ENCODE results near the gene TLE5. TPM values are rescaled to one million over a fixed set of nuclear protein-coding genes. Genes with fewer than 3 reads are reported as not detected.

The TLE5 gene
- total and polyA plus RNA-seq, 9 of the 15 experiments (the other 6 are each of a cell fraction or from before 2014, with no cell fraction given) = 2.0 to 347 (median 235) TPM

- TF ChIP-seq, protein P1, sequence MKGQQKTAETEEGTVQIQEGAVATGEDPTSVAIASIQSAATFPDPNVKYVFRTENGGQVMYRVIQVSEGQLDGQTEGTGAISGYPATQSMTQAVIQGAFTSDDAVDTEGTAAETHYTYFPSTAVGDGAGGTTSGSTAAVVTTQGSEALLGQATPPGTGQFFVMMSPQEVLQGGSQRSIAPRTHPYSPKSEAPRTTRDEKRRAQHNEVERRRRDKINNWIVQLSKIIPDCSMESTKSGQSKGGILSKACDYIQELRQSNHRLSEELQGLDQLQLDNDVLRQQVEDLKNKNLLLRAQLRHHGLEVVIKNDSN (CRISPR knock-in tag; IDR thresholded peaks at IDR 0.05) = peak; percentile 76
- peak in 1 of 2 experiments; percentile 37; a peak in 1 of 4 replicates for TF ChIP-seq ARNT (IDR thresholded peaks at IDR 0.05)
- TF ChIP-seq, protein P2, sequence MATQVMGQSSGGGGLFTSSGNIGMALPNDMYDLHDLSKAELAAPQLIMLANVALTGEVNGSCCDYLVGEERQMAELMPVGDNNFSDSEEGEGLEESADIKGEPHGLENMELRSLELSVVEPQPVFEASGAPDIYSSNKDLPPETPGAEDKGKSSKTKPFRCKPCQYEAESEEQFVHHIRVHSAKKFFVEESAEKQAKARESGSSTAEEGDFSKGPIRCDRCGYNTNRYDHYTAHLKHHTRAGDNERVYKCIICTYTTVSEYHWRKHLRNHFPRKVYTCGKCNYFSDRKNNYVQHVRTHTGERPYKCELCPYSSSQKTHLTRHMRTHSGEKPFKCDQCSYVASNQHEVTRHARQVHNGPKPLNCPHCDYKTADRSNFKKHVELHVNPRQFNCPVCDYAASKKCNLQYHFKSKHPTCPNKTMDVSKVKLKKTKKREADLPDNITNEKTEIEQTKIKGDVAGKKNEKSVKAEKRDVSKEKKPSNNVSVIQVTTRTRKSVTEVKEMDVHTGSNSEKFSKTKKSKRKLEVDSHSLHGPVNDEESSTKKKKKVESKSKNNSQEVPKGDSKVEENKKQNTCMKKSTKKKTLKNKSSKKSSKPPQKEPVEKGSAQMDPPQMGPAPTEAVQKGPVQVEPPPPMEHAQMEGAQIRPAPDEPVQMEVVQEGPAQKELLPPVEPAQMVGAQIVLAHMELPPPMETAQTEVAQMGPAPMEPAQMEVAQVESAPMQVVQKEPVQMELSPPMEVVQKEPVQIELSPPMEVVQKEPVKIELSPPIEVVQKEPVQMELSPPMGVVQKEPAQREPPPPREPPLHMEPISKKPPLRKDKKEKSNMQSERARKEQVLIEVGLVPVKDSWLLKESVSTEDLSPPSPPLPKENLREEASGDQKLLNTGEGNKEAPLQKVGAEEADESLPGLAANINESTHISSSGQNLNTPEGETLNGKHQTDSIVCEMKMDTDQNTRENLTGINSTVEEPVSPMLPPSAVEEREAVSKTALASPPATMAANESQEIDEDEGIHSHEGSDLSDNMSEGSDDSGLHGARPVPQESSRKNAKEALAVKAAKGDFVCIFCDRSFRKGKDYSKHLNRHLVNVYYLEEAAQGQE (IDR thresholded peaks at IDR 0.05; ENCODE audit: borderline replicate concordance) = peak; percentile 46
- TF ChIP-seq, protein P2 (CRISPR knock-in tag; IDR thresholded peaks at IDR 0.05; ENCODE audit: low read depth) = no peak
- TF ChIP-seq, protein P3, sequence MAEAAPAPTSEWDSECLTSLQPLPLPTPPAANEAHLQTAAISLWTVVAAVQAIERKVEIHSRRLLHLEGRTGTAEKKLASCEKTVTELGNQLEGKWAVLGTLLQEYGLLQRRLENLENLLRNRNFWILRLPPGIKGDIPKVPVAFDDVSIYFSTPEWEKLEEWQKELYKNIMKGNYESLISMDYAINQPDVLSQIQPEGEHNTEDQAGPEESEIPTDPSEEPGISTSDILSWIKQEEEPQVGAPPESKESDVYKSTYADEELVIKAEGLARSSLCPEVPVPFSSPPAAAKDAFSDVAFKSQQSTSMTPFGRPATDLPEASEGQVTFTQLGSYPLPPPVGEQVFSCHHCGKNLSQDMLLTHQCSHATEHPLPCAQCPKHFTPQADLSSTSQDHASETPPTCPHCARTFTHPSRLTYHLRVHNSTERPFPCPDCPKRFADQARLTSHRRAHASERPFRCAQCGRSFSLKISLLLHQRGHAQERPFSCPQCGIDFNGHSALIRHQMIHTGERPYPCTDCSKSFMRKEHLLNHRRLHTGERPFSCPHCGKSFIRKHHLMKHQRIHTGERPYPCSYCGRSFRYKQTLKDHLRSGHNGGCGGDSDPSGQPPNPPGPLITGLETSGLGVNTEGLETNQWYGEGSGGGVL (CRISPR knock-in tag; IDR thresholded peaks at IDR 0.05) = no peak
- TF ChIP-seq, protein P4, sequence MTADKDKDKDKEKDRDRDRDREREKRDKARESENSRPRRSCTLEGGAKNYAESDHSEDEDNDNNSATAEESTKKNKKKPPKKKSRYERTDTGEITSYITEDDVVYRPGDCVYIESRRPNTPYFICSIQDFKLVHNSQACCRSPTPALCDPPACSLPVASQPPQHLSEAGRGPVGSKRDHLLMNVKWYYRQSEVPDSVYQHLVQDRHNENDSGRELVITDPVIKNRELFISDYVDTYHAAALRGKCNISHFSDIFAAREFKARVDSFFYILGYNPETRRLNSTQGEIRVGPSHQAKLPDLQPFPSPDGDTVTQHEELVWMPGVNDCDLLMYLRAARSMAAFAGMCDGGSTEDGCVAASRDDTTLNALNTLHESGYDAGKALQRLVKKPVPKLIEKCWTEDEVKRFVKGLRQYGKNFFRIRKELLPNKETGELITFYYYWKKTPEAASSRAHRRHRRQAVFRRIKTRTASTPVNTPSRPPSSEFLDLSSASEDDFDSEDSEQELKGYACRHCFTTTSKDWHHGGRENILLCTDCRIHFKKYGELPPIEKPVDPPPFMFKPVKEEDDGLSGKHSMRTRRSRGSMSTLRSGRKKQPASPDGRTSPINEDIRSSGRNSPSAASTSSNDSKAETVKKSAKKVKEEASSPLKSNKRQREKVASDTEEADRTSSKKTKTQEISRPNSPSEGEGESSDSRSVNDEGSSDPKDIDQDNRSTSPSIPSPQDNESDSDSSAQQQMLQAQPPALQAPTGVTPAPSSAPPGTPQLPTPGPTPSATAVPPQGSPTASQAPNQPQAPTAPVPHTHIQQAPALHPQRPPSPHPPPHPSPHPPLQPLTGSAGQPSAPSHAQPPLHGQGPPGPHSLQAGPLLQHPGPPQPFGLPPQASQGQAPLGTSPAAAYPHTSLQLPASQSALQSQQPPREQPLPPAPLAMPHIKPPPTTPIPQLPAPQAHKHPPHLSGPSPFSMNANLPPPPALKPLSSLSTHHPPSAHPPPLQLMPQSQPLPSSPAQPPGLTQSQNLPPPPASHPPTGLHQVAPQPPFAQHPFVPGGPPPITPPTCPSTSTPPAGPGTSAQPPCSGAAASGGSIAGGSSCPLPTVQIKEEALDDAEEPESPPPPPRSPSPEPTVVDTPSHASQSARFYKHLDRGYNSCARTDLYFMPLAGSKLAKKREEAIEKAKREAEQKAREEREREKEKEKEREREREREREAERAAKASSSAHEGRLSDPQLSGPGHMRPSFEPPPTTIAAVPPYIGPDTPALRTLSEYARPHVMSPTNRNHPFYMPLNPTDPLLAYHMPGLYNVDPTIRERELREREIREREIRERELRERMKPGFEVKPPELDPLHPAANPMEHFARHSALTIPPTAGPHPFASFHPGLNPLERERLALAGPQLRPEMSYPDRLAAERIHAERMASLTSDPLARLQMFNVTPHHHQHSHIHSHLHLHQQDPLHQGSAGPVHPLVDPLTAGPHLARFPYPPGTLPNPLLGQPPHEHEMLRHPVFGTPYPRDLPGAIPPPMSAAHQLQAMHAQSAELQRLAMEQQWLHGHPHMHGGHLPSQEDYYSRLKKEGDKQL (CRISPR knock-in tag; IDR thresholded peaks at IDR 0.05; ENCODE audit: borderline replicate concordance) = no peak
- no peak for TF ChIP-seq E4F1 (CRISPR knock-in tag; IDR thresholded peaks at IDR 0.05; ENCODE audit: borderline replicate concordance)
- TF ChIP-seq RCOR1 (IDR thresholded peaks at IDR 0.05; ENCODE audit: borderline replicate concordance in 1 of 2, low read depth in 2 of 2, low read length in 2 of 2) = peak in 1 of 2 experiments; percentile 10; a peak in 2 of 4 replicates
These were observed 10.9 kb upstream of the TLE5 start (continued) for GRCh38 chr19:3073159-3073563.

Data from K562 (cell line).